Natural killer cell treated with Interleukin-12 subunit alpha and Interleukin-12 subunit beta and Interleukin-15 and Interleukin-18, amount 100 ng/mL, for 72 hours (primary cell): ENCODE results near the gene LTB4R. TPM values are rescaled to one million over a fixed set of nuclear protein-coding genes. Genes with fewer than 3 reads are reported as not detected.

Experiments
- ATAC-seq, 2 donors: fragments of 150-1000 bp; cut with Tn5 transposase in 1 of 2; sonication (Bioruptor Pico), chemical (Tn5 transposase) in 1 of 2; 2 replicates each; pipeline ENCODE4 v1.10.0; 2021
- DNase-seq: peaks from one replicate; pipeline ENCODE4 v3.0.0; 2022; ENCODE audit warnings: low spot score
- H3K27ac Mint-ChIP-seq, 2 donors: 1 replicate in 1 of 2; 2 replicates in 1 of 2; pipeline ENCODE4 v1.8.0; 2022; ENCODE audit warnings: mixed read lengths in 2 of 2, mild to moderate bottlenecking in 1 of 2, moderate library complexity in 1 of 2
- H3K27me3 Mint-ChIP-seq, 2 donors: 1 replicate in 1 of 2; 2 replicates in 1 of 2; pipeline ENCODE4 v1.8.0; 2022; ENCODE audit warnings: mixed read lengths in 2 of 2
- H3K36me3 Mint-ChIP-seq: one replicate; pipeline ENCODE4 v1.8.0; 2022; ENCODE audit warnings: mixed read lengths
- H3K4me1 Mint-ChIP-seq, 2 donors: 1 replicate in 1 of 2; 2 replicates in 1 of 2; pipeline ENCODE4 v1.8.0; 2022; ENCODE audit warnings: low read depth in 2 of 2, mixed read lengths in 2 of 2, mild to moderate bottlenecking in 1 of 2
- H3K4me3 Mint-ChIP-seq: one replicate; pipeline ENCODE4 v1.8.0; 2022; ENCODE audit warnings: mixed read lengths
- H3K9me3 Mint-ChIP-seq: 2 replicates; pipeline ENCODE4 v1.8.0; 2022; ENCODE audit warnings: mixed read lengths
- total RNA-seq, 2 donors: library from RNA; stranded (reverse); gene quantifications; one replicate each; pipeline ENCODE4 v1.2.3, GENCODE V29; 2022

Gene LTB4R
- total RNA-seq, 2 donors from 2014 or later = 13.2 to 37.3 TPM

DNA sequence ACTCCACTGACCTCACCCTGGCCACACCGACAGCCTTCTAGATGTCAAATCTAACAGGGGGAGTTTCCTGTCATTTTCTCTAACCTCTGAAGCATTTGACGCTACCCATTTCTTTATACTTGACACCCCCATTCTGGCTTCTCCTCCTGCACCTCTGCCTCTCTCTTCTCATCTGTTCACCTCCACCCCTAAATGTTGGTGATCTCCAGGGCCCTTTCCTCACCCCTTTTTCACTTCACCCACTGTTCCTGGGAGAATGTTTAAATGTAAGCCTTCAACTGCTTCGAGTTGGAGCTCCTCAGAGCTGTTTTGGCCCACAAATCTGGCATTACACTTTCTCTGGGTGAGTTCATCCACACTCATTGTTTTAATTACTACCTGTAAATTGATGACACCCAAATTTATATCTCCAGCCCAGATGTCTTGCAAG lies 39.5 kb upstream of the LTB4R start:
- Mint-ChIP-seq H3K27ac (peak overlapping the region; percentile 87 to 92), H3K4me1 (peaks cover 42 to 44% of the 10 kb centered on the region in 2 donors), H3K36me3 (no peaks in the 10 kb centered on the region), H3K9me3 (no peaks in the 10 kb centered on the region), H3K27me3 (no peaks in the 10 kb centered on the region), H3K4me3 (peak overlapping the region; percentile 88)
- ATAC-seq (no peak), DNase-seq (no peak)

DNA sequence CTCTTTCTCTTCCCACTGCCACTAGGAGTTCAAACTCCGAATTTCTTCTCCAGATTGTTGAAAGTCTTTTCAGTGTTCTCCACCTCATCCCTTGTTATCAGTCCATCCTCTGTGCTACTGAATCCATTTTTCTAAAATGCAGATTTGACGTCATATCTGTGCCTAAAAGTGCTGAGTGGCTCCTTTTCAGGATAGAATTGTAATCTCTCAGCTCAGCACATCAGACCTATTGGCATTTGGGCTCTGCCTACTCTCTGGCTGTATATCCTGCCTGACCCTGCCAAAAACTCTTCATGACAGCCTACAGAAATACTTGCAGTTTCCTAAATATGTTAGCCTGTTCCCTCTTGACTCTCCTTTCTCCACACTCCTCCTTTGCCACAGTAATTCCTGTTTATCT lies 38.8 kb upstream of the LTB4R start:
- peaks cover 42 to 49% of the 10 kb centered on the region in 2 donors for H3K4me1 Mint-ChIP-seq
- H3K27me3 Mint-ChIP-seq = no peaks in the 10 kb centered on the region

DNA sequence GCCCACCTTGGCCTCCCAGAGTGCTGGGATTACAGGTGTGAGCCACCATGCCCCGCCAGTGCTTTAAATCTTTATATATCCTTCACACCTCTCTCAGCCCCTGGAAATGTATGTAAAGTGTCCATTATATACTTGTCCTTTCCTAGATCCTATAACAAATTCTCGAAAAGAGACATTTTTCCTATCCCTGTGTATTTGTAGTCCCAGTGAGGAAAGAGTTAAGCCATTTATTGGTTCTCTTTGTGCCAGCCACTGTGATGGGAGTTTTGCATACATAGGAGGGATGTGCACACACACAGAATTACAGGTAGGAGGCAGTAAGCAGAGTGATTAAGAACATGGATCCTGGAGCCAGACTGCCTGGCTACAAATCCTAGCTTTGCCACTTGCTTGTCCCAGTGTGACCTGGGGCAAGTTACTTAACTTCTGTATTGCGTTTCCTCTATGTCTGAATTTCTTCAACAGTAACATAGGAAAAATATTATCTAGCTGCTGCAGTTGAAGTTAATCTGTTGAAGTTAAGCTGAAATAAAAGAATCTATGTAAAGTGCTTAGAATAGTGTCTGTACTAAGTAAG lies 37.8 kb upstream of the LTB4R start:
- H3K27ac Mint-ChIP-seq = peak overlapping the region; percentile 87 to 92
- no peaks in the 10 kb centered on the region for H3K27me3 Mint-ChIP-seq
- H3K4me1 Mint-ChIP-seq = peaks cover 42 to 55% of the 10 kb centered on the region in 2 donors
- no peak for DNase-seq
- ATAC-seq = no peak
- H3K4me3 Mint-ChIP-seq = peak overlapping the region; percentile 27
- no peaks in the 10 kb centered on the region for H3K36me3 Mint-ChIP-seq
- no peaks in the 10 kb centered on the region for H3K9me3 Mint-ChIP-seq

More for the DNA sequence above, 38.8 kb upstream of the LTB4R start:
- DNase-seq (no peak), ATAC-seq (no peak)
- peak overlapping the region; percentile 88 for H3K4me3 Mint-ChIP-seq
- H3K9me3 Mint-ChIP-seq = no peaks in the 10 kb centered on the region
- H3K27ac Mint-ChIP-seq = peak overlapping the region; percentile 87 to 92
- H3K36me3 Mint-ChIP-seq = no peaks in the 10 kb centered on the region

DNA sequence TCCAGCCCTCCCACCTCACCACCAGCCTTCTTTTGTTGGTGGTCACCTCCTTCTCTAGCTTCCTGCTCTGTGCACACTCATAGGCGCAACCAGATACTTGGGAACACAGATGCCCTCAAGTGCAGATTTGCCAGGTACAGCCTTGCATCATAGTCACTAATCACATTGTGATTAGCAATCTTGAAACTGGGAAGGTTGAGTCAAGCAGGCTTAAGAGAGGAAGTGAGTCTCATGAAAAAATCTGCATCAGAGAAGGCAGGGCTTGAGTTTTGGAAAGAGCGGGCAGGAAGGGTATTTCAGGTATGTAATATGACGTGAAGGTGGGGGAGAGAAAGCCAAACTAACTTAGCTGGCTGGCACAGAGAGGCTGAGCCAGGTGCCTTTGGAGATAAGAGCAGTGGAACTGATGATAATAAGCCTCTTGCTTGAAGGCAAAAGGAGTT lies 37.2 kb upstream of the LTB4R start:
- peak; percentile 34 to 49 for ATAC-seq
- H3K4me1 Mint-ChIP-seq = peaks cover 45 to 61% of the 10 kb centered on the region in 2 donors
- no peaks in the 10 kb centered on the region for H3K9me3 Mint-ChIP-seq
- H3K27ac Mint-ChIP-seq = peak overlapping the region; percentile 87 to 92
- no peaks in the 10 kb centered on the region for H3K27me3 Mint-ChIP-seq
- peak; percentile 59 for DNase-seq
- H3K36me3 Mint-ChIP-seq = no peaks in the 10 kb centered on the region
- H3K4me3 Mint-ChIP-seq = peak overlapping the region; percentile 27

DNA sequence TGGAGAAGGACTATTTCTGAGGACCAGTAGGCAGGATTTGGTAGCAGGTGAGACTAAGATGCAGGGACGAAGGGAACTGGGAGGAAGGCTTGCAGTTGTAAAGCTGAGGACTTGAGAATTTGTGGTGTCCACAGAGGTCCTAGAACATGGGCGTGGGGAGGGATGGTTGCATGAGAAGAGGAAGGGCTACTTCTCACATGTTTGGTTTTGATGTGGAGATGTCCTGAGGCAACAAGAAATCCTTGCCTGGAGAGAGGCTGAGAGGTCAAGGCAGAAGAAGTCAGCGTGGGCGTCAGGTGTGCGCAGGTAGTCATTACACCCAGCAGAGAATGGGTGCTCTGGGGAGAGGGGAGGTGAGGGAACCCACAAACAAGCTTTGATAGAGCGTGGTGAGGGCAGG lies 34.2 kb upstream of the LTB4R start:
- ATAC-seq = no peak
- H3K4me1 Mint-ChIP-seq = peaks cover 46 to 54% of the 10 kb centered on the region in 2 donors
- no peaks in the 10 kb centered on the region for H3K27me3 Mint-ChIP-seq
- H3K9me3 Mint-ChIP-seq = no peaks in the 10 kb centered on the region
- no peak for DNase-seq
- peak overlapping the region in 1 of 2 donors; percentile 60 for H3K27ac Mint-ChIP-seq
- H3K36me3 Mint-ChIP-seq = no peaks in the 10 kb centered on the region
- H3K4me3 Mint-ChIP-seq = no peak overlapping the region

DNA sequence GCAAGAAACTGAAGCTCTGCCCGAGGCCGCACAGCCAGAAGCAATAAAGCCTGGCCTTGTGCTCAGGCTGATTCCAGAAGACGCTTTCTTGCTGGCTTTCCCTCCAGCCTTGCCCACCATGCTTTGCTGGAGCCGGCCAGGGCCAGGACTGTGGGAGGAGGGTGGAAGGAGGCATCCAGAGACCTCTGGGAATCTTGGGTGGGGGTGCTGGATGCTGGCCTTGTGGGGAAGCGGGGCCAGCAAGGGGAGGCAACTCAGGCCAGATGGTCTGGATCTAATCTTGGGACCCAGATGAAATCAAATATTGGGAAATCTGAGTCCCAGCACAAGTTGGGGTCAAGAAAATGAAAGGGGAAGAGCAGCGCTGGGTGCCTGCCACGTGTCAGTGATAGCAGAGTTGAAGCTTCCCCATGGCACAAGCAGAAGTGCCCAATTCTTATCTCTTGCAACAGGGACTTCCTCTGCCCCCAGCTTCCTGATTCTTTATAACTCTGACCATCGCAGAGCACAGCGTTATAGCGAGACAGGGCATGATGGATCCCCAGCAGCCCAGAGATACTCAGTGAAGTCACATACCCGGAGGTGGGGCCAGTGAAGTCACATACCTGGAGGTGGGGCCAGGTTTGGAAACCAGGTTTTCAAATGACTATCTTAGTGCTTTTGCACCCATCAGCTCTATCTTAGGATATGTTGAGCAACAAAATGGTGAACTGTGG lies 33.5 kb upstream of the LTB4R start:
- Mint-ChIP-seq H3K27me3 (no peaks in the 10 kb centered on the region), H3K27ac (peak overlapping the region; percentile 50 to 60), H3K4me3 (no peak overlapping the region), H3K36me3 (no peaks in the 10 kb centered on the region), H3K4me1 (peaks cover 40 to 47% of the 10 kb centered on the region in 2 donors), H3K9me3 (no peaks in the 10 kb centered on the region)
- DNase-seq (no peak), ATAC-seq (peak in 1 of 2 donors; percentile 17)

DNA sequence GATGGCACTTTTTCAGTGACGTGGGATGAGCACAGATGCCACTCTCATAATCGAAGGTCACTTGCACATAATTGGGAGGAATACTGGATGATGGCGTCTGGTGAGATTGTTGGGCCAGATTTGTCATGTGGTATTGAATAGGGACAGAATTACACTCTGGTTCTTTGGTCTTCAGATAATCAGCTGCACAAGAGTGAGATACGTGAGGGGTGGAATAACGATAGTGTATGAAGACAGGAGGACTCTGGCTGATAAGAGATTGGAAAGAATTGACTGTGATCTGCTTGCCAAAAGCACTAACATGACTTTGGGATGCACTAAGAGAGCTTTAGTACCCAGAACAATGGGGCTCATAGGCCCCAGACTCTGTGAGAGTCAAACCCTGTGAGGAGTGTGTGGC lies 32.9 kb upstream of the LTB4R start:
- no peak for DNase-seq
- H3K27ac Mint-ChIP-seq = peak overlapping the region; percentile 23 to 50
- no peaks in the 10 kb centered on the region for H3K36me3 Mint-ChIP-seq
- H3K4me1 Mint-ChIP-seq = peaks cover 36 to 40% of the 10 kb centered on the region in 2 donors
- H3K4me3 Mint-ChIP-seq = no peak overlapping the region
- ATAC-seq = no peak
- no peaks in the 10 kb centered on the region for H3K27me3 Mint-ChIP-seq
- no peaks in the 10 kb centered on the region for H3K9me3 Mint-ChIP-seq

DNA sequence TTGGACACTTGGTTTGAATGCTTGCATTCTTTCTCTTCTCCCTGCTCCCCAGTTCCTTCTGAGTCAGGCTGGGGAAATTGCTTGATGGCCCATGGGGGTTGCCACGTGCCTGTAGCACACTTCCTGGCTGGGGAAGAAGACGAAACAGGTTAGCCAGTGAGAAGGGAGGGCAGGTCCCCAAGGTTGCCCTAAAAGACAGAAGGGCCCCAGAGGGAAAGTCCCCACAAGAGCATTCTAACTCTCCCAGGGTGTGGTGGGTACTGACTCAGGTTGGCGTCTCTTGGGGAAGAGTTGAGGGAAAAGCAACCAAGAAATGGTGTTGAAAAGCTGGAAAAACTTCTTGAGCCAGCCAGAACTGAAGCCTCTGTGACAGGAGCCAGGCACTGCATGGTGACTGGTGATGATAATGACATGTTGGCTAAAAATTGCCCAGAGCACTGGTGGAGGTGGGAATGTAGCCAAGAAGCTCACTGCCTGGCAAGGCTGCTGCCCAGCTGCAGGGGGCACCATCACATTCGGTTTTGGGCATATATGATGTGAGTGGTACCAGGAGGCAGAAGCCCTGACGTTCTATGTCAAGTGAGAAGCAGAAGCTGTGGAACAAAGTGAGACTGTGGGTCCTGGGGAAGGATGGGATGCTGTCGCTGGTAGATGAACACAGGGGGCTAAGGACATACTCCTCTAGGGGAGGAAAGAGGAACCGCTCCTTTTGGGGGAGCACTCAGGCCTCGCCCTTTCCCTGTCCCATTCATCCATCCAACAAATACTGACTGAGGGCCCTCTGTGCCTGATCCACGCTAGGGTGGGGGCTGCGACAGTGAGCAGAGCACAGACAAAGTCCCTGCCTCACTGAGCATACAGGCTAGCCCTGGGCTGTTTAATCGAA lies 31.8 kb upstream of the LTB4R start:
- ATAC-seq (peak in 1 of 2 donors; percentile 45), DNase-seq (no peak)
- no peaks in the 10 kb centered on the region for H3K36me3 Mint-ChIP-seq
- H3K4me3 Mint-ChIP-seq = no peak overlapping the region
- peak overlapping the region in 1 of 2 donors; percentile 50 for H3K27ac Mint-ChIP-seq
- no peaks in the 10 kb centered on the region for H3K27me3 Mint-ChIP-seq
- peaks cover 26 to 30% of the 10 kb centered on the region in 2 donors for H3K4me1 Mint-ChIP-seq
- no peaks in the 10 kb centered on the region for H3K9me3 Mint-ChIP-seq

DNA sequence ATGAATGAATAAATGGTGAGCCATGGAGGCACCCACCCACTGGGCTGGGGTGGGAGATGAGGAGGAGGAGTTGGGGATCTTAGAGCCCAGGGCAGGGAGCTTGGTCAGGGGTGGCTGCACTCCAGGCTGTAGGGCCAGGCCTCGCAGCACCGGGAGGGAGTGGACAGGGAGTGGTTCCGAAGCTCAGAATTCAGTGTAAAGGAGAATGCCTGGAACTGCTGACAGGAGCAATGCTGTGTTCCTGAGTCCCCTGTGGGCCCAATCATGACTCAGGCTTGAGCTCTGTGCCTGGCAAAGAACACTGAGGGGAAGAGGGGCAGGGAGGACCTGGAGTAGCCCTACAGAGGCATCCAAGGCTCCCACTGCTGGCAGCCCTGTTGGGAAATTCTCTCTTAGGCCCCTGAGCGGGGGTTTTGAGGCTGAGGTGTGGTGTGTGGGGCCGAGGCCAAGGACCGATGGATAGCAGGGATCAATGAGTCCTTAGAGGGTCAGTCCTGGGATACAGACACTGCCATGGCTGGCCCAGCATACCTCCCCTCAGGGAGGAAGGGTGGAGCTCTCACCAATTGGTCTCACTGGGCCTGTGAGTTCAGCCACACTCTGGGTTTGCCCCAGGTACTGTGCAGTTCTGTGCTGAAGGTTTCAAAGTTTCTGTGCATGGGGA lies 30.4 kb upstream of the LTB4R start:
- H3K9me3 Mint-ChIP-seq = no peaks in the 10 kb centered on the region
- no peaks in the 10 kb centered on the region for H3K27me3 Mint-ChIP-seq
- peaks cover 26 to 30% of the 10 kb centered on the region in 2 donors for H3K4me1 Mint-ChIP-seq
- H3K36me3 Mint-ChIP-seq = no peaks in the 10 kb centered on the region
- H3K27ac Mint-ChIP-seq = peak overlapping the region in 1 of 2 donors; percentile 30
- ATAC-seq (no peak), DNase-seq (no peak)
- no peak overlapping the region for H3K4me3 Mint-ChIP-seq

DNA sequence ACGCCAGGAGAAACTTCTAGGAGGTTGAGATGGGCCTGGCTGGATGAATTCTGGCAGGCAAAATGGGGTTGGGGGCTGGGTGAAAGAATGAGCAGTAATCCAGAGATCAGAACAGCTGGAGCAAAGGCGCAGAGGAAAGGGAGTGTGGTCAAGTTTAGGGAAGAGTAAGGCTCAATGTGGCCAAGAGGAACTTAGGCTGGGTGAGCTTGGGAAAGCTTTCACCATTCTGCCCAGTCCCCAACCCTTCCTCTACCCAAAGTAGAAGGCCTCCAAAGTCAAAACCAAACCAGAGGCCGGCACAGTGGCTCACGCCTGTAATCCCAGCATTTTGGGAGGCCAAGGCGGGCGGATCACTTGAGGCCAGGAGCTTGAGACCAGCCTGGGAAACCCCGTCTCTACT lies 29.7 kb upstream of the LTB4R start:
- Mint-ChIP-seq H3K27me3 (no peaks in the 10 kb centered on the region), H3K4me3 (no peak overlapping the region), H3K9me3 (no peaks in the 10 kb centered on the region), H3K27ac (no peak overlapping the region), H3K36me3 (no peaks in the 10 kb centered on the region), H3K4me1 (peaks cover 26 to 29% of the 10 kb centered on the region in 2 donors)
- no peak for DNase-seq
- no peak for ATAC-seq

DNA sequence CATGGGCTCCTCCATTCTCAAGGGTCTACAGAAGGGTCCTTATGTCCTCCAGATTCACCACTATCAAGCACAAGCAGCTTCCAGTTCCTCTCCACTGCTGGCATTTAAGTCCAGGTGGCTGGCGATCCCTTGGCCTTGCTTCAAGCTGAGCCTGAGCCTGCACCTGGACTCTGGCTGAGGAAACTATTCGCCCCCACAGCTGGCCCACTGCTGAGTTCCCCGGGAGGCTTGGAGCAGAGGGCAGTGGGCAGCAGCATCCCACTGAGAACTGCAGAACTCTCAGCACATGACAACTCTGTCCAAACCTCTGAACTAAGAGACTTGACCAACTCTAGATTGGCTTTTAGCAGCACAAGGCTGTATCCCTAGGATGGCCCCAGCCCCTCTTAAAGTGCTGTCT lies 28.6 kb upstream of the LTB4R start:
- Mint-ChIP-seq H3K27ac (no peak overlapping the region), H3K36me3 (no peaks in the 10 kb centered on the region), H3K4me3 (no peak overlapping the region), H3K27me3 (no peaks in the 10 kb centered on the region), H3K9me3 (no peaks in the 10 kb centered on the region), H3K4me1 (peaks cover 24% of the 10 kb centered on the region in 2 donors)
- no peak for DNase-seq
- ATAC-seq = no peak

DNA sequence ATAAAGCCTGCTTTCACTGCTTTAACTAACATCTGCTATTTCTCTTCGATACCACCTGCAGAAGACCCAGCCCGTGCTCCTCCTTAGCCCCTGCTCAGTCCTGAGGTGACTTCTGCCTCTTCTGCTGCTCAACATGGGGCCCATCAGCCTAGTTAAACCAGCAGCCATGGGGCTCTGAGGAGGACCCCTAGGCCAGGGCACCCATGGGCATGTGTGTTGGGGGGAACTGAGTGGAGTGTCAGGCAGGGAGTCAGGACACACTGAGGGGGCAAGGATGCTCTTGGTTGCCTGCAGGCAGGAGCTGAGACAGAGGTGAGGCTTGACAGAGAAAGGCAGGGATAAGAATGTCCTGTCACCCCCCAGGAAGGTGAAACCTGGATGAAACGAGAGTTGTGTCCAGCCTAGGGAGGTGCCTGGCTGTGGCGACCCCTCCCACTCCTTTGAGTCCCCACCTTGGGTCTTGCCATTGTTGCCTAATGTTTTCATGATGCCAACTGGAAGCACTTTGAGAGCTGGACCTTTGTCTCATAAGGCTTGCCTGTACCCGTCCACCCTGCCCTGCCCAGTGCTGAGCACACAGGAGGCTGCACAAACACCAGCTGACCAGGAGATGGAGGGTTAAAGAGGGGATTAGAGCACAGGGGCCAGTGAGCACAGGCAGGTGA lies 27.4 kb upstream of the LTB4R start:
- peaks cover 18 to 26% of the 10 kb centered on the region in 2 donors for H3K4me1 Mint-ChIP-seq
- no peaks in the 10 kb centered on the region for H3K36me3 Mint-ChIP-seq
- H3K27me3 Mint-ChIP-seq = no peaks in the 10 kb centered on the region
- H3K4me3 Mint-ChIP-seq = no peak overlapping the region
- ATAC-seq = no peak
- H3K9me3 Mint-ChIP-seq = no peaks in the 10 kb centered on the region
- no peak for DNase-seq
- no peak overlapping the region for H3K27ac Mint-ChIP-seq

DNA sequence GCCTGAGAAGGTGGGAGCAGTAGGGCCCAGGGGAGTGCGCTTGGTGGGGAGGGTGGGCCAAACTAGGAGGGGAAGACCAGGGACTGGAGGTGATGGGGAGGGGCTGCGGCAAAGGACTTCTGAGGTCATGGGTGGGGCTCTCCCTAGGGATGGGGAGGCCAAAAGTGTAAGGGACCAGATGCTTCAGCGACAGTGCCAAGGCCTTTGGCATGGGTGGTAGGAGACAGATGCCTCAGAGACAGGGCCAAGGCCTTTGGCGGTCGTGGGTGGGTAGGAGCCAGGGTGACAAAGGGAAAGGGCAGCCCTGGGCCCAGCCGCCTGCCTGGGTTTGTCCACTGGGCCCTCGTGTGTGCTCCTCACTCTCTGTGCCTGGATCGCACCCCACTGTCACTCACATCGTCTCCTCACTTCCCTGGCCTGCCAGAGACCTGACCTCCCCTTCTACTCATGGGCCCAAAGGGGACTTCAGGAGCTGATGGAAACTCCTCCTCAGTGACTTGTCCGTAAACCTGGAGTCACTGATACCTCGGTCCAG lies 26.7 kb upstream of the LTB4R start:
- no peak for DNase-seq
- H3K4me3 Mint-ChIP-seq = no peak overlapping the region

More for the DNA sequence above, 26.7 kb upstream of the LTB4R start:
- H3K36me3 Mint-ChIP-seq = no peaks in the 10 kb centered on the region
- H3K9me3 Mint-ChIP-seq = no peaks in the 10 kb centered on the region
- H3K27me3 Mint-ChIP-seq = no peaks in the 10 kb centered on the region
- no peak overlapping the region for H3K27ac Mint-ChIP-seq
- peak in 1 of 2 donors; percentile 15 for ATAC-seq
- peaks cover 15 to 25% of the 10 kb centered on the region in 2 donors for H3K4me1 Mint-ChIP-seq
